ENCODE measurements around the gene HGFAC. TPM values are rescaled to one million over a fixed set of nuclear protein-coding genes. Genes with fewer than 3 reads are reported as not detected.

HGFAC gene
- polyA plus RNA-seq, 1 of the 3 experiments (the other 2 are of a cell fraction): 0.43 TPM

DNA sequence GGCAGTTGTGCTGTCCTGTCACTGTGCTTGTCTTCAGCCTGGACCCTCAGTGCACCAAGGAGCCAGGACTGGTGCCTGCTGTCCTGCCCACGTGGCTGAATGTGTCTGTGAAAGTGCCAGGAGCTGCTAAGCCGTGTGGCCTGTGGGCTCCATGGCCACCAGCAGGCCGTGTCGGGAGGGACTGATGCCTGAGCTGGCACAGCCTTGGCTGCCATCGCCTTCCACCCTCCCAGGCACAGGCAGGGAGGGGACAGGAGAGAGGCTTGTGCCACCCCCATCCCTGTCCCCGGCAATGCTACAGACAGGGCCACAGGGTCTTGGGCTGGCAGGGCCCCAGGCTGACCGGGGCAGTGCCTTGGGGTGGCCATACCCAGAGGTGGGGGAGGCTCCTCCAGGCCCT, 46.1 kb downstream of the HGFAC start:
- Histone ChIP-seq H3K9ac (no peak overlapping the region), H3K36me3 (replicated peaks in 1 of 2; ENCODE audit: control insufficient read depth in 1 of 2, insufficient read depth in 2 of 2, low read length in 1 of 2) (no peaks in the 10 kb centered on the region), H3K9me3 (no peaks in the 10 kb centered on the region), H3K4me2 (no peak overlapping the region), H3F3A (replicated peaks; ENCODE audit: insufficient read depth) (no peaks in the 10 kb centered on the region), H3K4me1 (ENCODE audit: control insufficient read depth in 1 of 2, insufficient read depth in 2 of 2, low read depth in 1 of 2, low read length in 1 of 2) (peaks cover 0 to 33% of the 10 kb centered on the region in 2 experiments; a peak in 1 of 4 replicates), H3K27ac (ENCODE audit: low read depth in 2 of 2, low read length in 1 of 2) (no peak overlapping the region), H4K20me1 (ENCODE audit: insufficient read depth) (no peaks in the 10 kb centered on the region), H2AFZ (ENCODE audit: low read depth) (no peak overlapping the region), H3K9me2 (no peaks in the 10 kb centered on the region), H3K79me2 (ENCODE audit: insufficient read depth) (no peaks in the 10 kb centered on the region), H3K27me3 (ENCODE audit: insufficient read depth) (no peaks in the 10 kb centered on the region), H3K4me3 (ENCODE audit: low read depth in 2 of 2, low read length in 1 of 2) (no peak overlapping the region)
- WGBS (ENCODE audit: low lambda C conversion rate): 57% methylated on average over 3 of the region's 7 CpGs
- CTCF ChIA-PET: interaction anchor here (0.9 to 1.1 kb wide), 2 partner anchors 8 to 284 kb away, joined by 3 to 4 read pairs; no protein-coding TSS in a partner anchor
- no peak for DNase-seq
- TF ChIP-seq, protein P1, sequence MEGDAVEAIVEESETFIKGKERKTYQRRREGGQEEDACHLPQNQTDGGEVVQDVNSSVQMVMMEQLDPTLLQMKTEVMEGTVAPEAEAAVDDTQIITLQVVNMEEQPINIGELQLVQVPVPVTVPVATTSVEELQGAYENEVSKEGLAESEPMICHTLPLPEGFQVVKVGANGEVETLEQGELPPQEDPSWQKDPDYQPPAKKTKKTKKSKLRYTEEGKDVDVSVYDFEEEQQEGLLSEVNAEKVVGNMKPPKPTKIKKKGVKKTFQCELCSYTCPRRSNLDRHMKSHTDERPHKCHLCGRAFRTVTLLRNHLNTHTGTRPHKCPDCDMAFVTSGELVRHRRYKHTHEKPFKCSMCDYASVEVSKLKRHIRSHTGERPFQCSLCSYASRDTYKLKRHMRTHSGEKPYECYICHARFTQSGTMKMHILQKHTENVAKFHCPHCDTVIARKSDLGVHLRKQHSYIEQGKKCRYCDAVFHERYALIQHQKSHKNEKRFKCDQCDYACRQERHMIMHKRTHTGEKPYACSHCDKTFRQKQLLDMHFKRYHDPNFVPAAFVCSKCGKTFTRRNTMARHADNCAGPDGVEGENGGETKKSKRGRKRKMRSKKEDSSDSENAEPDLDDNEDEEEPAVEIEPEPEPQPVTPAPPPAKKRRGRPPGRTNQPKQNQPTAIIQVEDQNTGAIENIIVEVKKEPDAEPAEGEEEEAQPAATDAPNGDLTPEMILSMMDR (IDR thresholded peaks at IDR 0.05): no peak
- no peak for TF ChIP-seq TCF12 (IDR thresholded peaks at IDR 0.05)
- TF ChIP-seq GABPA (IDR thresholded peaks at IDR 0.05; ENCODE audit: low read depth): no peak
- TF ChIP-seq JUND (IDR thresholded peaks at IDR 0.05): no peak
- TF ChIP-seq, protein P2, sequence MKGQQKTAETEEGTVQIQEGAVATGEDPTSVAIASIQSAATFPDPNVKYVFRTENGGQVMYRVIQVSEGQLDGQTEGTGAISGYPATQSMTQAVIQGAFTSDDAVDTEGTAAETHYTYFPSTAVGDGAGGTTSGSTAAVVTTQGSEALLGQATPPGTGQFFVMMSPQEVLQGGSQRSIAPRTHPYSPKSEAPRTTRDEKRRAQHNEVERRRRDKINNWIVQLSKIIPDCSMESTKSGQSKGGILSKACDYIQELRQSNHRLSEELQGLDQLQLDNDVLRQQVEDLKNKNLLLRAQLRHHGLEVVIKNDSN (IDR thresholded peaks at IDR 0.05; ENCODE audit: borderline replicate concordance, low read depth): no peak
- no peak for TF ChIP-seq RFX5 (IDR thresholded peaks at IDR 0.05; ENCODE audit: low read length)
- TF ChIP-seq, protein P3, sequence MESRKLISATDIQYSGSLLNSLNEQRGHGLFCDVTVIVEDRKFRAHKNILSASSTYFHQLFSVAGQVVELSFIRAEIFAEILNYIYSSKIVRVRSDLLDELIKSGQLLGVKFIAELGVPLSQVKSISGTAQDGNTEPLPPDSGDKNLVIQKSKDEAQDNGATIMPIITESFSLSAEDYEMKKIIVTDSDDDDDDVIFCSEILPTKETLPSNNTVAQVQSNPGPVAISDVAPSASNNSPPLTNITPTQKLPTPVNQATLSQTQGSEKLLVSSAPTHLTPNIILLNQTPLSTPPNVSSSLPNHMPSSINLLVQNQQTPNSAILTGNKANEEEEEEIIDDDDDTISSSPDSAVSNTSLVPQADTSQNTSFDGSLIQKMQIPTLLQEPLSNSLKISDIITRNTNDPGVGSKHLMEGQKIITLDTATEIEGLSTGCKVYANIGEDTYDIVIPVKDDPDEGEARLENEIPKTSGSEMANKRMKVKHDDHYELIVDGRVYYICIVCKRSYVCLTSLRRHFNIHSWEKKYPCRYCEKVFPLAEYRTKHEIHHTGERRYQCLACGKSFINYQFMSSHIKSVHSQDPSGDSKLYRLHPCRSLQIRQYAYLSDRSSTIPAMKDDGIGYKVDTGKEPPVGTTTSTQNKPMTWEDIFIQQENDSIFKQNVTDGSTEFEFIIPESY (IDR thresholded peaks at IDR 0.05; ENCODE audit: borderline replicate concordance, low read depth): no peak
- no peak for TF ChIP-seq RCOR1 (IDR thresholded peaks at IDR 0.05; ENCODE audit: low read length)
- TF ChIP-seq, protein P4, sequence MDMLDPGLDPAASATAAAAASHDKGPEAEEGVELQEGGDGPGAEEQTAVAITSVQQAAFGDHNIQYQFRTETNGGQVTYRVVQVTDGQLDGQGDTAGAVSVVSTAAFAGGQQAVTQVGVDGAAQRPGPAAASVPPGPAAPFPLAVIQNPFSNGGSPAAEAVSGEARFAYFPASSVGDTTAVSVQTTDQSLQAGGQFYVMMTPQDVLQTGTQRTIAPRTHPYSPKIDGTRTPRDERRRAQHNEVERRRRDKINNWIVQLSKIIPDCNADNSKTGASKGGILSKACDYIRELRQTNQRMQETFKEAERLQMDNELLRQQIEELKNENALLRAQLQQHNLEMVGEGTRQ (IDR thresholded peaks at IDR 0.05; ENCODE audit: borderline replicate concordance, low read depth, low read length): no peak
- TF ChIP-seq MXI1 (IDR thresholded peaks at IDR 0.05; ENCODE audit: low read depth, low read length): no peak
- TF ChIP-seq, protein P5, sequence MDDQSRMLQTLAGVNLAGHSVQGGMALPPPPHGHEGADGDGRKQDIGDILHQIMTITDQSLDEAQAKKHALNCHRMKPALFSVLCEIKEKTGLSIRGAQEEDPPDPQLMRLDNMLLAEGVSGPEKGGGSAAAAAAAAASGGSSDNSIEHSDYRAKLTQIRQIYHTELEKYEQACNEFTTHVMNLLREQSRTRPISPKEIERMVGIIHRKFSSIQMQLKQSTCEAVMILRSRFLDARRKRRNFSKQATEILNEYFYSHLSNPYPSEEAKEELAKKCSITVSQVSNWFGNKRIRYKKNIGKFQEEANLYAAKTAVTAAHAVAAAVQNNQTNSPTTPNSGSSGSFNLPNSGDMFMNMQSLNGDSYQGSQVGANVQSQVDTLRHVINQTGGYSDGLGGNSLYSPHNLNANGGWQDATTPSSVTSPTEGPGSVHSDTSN (IDR thresholded peaks at IDR 0.05): no peak
- TF ChIP-seq MEF2A (IDR thresholded peaks at IDR 0.05; ENCODE audit: borderline replicate concordance, low read depth): no peak
- TF ChIP-seq, protein P6, sequence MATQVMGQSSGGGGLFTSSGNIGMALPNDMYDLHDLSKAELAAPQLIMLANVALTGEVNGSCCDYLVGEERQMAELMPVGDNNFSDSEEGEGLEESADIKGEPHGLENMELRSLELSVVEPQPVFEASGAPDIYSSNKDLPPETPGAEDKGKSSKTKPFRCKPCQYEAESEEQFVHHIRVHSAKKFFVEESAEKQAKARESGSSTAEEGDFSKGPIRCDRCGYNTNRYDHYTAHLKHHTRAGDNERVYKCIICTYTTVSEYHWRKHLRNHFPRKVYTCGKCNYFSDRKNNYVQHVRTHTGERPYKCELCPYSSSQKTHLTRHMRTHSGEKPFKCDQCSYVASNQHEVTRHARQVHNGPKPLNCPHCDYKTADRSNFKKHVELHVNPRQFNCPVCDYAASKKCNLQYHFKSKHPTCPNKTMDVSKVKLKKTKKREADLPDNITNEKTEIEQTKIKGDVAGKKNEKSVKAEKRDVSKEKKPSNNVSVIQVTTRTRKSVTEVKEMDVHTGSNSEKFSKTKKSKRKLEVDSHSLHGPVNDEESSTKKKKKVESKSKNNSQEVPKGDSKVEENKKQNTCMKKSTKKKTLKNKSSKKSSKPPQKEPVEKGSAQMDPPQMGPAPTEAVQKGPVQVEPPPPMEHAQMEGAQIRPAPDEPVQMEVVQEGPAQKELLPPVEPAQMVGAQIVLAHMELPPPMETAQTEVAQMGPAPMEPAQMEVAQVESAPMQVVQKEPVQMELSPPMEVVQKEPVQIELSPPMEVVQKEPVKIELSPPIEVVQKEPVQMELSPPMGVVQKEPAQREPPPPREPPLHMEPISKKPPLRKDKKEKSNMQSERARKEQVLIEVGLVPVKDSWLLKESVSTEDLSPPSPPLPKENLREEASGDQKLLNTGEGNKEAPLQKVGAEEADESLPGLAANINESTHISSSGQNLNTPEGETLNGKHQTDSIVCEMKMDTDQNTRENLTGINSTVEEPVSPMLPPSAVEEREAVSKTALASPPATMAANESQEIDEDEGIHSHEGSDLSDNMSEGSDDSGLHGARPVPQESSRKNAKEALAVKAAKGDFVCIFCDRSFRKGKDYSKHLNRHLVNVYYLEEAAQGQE (IDR thresholded peaks at IDR 0.05; ENCODE audit: low read depth, low read length): no peak
- TF ChIP-seq, protein P7, sequence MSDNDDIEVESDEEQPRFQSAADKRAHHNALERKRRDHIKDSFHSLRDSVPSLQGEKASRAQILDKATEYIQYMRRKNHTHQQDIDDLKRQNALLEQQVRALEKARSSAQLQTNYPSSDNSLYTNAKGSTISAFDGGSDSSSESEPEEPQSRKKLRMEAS (IDR thresholded peaks at IDR 0.05; ENCODE audit: low read depth): no peak
- TF ChIP-seq ELF1 (IDR thresholded peaks at IDR 0.05): no peak
- no peak for TF ChIP-seq TEAD4 (IDR thresholded peaks at IDR 0.05; ENCODE audit: borderline replicate concordance, insufficient read depth)
- no peak for TF ChIP-seq FOXM1 (IDR thresholded peaks at IDR 0.05; ENCODE audit: low read depth)
- no peak for TF ChIP-seq CHD2 (IDR thresholded peaks at IDR 0.05; ENCODE audit: low read length, partially characterized antibody)
- POLR2A ChIA-PET: no interaction called here
